ENCODE results near the gene NHS. TPM values are rescaled to one million over a fixed set of nuclear protein-coding genes. Genes with fewer than 3 reads are reported as not detected.

NHS gene
- 6.8 and 7.3 TPM in 2 replicates for total RNA-seq

DNA sequence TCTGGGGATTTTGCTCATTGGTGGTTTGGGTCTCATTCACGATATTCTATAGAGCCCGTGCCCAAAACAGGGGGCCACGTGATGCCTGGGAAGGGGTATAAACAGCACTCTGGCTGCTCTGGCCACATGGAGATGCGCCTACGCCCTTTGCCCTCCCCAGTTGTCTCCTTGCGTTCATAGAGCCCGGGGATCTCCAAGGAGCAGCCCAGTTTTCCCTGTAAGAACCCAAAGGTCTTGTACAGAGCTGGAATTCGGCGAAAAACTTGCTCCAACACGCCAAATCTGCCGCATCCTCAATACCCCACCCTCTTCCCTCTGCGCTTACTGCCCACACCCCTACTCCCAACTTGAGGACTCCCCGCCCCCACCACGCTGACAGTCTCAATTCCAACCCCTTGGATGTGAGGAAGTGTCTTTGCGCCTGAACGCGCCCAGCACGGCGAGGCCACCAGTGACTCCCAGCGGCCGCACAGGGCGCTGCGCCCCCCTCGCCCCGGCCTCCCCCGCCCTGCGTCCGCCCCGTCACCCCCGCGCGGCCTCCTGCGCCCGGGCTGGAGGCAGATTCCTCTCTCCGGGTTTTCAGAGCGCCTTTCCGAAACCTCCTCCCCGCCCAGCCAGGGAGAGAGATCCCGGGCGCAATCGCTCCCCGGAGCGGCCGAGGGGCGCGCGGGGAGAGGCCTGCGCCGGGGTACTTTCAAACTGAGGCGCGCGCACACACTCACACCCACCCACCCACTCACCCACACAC, at the start of gene NHS:
Gene NHS (plus strand): TSS at position 582 of the 748 bp plus-strand sequence. CDS start 558 bp downstream, outside the sequence.
- Mint-ChIP-seq H3K27me3 (peaks cover 32% of the 10 kb centered on the region), H3K27ac (no peak within 1 kb of the TSS), H3K9me3 (no peaks in the 10 kb centered on the region), H3K4me1 (peaks cover 2% of the 10 kb centered on the region), H3K36me3 (ENCODE audit: low read depth) (no peaks in the 10 kb centered on the region), H3K4me3 (no peak within 1 kb of the TSS)
- intact Hi-C loops (cut with micrococcal nuclease) = no loop called here
- no peak for DNase-seq

- Mint-ChIP-seq H3K27me3 (no peaks in the 10 kb centered on the region), H3K9me3 (no peaks in the 10 kb centered on the region), H3K4me3 (no peak overlapping the region), H3K27ac (no peak overlapping the region), H3K36me3 (ENCODE audit: low read depth) (no peaks in the 10 kb centered on the region), H3K4me1 (no peaks in the 10 kb centered on the region)
- DNase-seq = no peak
- intact Hi-C loops (cut with micrococcal nuclease) = no loop called here
Measured at GRCh38 chrX:17328837-17329236, 46.2 kb upstream of the NHS start.

DNA sequence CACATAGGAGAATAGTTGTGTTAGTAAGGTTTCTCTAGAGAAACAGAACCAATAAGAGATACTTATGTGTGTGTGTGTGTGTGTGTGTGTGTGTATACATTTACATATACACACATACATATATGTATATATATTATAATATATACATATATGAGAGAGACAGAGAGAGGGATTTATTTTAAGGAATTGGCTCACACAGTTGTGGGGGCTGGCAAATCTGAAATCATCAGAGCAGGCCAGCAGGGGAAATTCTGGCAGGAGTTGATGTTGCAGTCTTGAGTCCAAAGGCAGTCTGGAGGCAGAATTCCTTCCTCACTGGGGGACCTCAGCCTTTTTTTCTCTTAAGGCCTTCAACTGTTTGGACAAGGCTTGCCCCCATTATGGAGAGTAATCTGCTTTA, 38.6 kb upstream of the NHS start:
- H3K4me1 Mint-ChIP-seq = no peaks in the 10 kb centered on the region

GRCh38 chrX:17355976-17356375, 19.0 kb upstream of the NHS start:
- intact Hi-C loops (cut with micrococcal nuclease) = no loop called here
- H3K36me3 Mint-ChIP-seq (ENCODE audit: low read depth) = no peaks in the 10 kb centered on the region
- no peak overlapping the region for H3K27ac Mint-ChIP-seq
- H3K4me3 Mint-ChIP-seq = no peak overlapping the region
- H3K27me3 Mint-ChIP-seq = no peaks in the 10 kb centered on the region
- H3K9me3 Mint-ChIP-seq = no peaks in the 10 kb centered on the region
- no peaks in the 10 kb centered on the region for H3K4me1 Mint-ChIP-seq
- DNase-seq = no peak

More for the DNA sequence above, 38.6 kb upstream of the NHS start:
- no peaks in the 10 kb centered on the region for H3K9me3 Mint-ChIP-seq
- no peak for DNase-seq
- no peak overlapping the region for H3K27ac Mint-ChIP-seq
- no peaks in the 10 kb centered on the region for H3K36me3 Mint-ChIP-seq (ENCODE audit: low read depth)
- no peaks in the 10 kb centered on the region for H3K27me3 Mint-ChIP-seq
- no peak overlapping the region for H3K4me3 Mint-ChIP-seq
- intact Hi-C loops (cut with micrococcal nuclease) = no loop called here

- intact Hi-C loops (cut with micrococcal nuclease) = no loop called here
Measured at GRCh38 chrX:17359500-17359899, 15.5 kb upstream of the NHS start.

DNA sequence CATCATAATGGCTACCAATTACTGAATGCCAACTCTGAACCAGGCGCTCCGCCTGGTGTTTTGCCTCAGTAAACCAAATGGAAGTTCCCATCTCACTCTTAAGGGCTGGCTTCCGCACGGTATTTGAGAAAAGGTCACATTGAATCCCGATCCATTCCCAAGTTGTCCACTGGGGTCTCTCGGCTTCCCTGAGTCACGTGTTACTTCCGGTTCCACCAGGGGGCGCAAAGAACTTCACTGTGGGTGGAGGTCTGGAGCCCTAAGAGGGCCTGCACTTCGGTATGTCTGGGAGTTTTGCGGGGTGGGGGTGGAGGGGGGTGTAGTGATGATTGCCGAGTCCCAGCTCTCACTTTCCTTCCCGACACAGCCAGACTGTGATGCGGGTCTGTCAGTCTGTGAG, 13.4 kb upstream of the NHS start:
- Mint-ChIP-seq H3K4me3 (no peak overlapping the region), H3K27me3 (no peaks in the 10 kb centered on the region), H3K4me1 (no peaks in the 10 kb centered on the region), H3K27ac (no peak overlapping the region), H3K36me3 (ENCODE audit: low read depth) (no peaks in the 10 kb centered on the region), H3K9me3 (no peaks in the 10 kb centered on the region)
- no peak for DNase-seq
- intact Hi-C loops (cut with micrococcal nuclease) = no loop called here

More at GRCh38 chrX:17359500-17359899, 15.5 kb upstream of the NHS start:
- Mint-ChIP-seq H3K36me3 (ENCODE audit: low read depth) (no peaks in the 10 kb centered on the region), H3K27me3 (no peaks in the 10 kb centered on the region), H3K27ac (no peak overlapping the region), H3K4me3 (no peak overlapping the region), H3K4me1 (no peaks in the 10 kb centered on the region), H3K9me3 (no peaks in the 10 kb centered on the region)
- DNase-seq = no peak

DNA sequence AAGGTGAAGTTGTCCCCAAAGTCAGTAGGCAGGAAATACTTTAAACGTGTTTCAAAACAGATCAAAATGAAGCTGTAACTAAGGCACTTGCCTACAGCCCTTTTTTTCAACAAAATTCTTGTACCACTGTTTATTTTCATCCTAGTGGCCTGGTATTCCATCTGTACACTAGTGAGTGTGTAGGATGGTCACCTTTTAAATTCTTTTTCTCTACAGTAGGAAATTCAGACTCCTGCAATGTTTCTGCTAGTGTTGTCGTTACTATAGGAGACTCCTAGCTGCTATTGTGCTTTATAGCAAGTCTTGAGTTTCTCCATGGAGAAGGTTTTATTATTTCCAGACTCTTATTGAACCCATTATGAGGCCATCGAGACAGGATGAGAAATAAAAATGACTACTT, 7.0 kb upstream of the NHS start:
- no peak for DNase-seq
- no peaks in the 10 kb centered on the region for H3K36me3 Mint-ChIP-seq (ENCODE audit: low read depth)
- no peak overlapping the region for H3K27ac Mint-ChIP-seq
- no peak overlapping the region for H3K4me3 Mint-ChIP-seq
- H3K27me3 Mint-ChIP-seq = peaks cover 13% of the 10 kb centered on the region
- no peaks in the 10 kb centered on the region for H3K9me3 Mint-ChIP-seq
- intact Hi-C loops (cut with micrococcal nuclease) = no loop called here
- H3K4me1 Mint-ChIP-seq = no peaks in the 10 kb centered on the region

- DNase-seq = no peak
- no peak overlapping the region for H3K4me3 Mint-ChIP-seq
- H3K9me3 Mint-ChIP-seq = no peaks in the 10 kb centered on the region
- no peaks in the 10 kb centered on the region for H3K36me3 Mint-ChIP-seq (ENCODE audit: low read depth)
- H3K27me3 Mint-ChIP-seq = peaks cover 18% of the 10 kb centered on the region
- H3K27ac Mint-ChIP-seq = no peak overlapping the region
- intact Hi-C loops (cut with micrococcal nuclease) = no loop called here
- H3K4me1 Mint-ChIP-seq = no peaks in the 10 kb centered on the region
Measured at GRCh38 chrX:17369309-17369708, 5.7 kb upstream of the NHS start.

DNA sequence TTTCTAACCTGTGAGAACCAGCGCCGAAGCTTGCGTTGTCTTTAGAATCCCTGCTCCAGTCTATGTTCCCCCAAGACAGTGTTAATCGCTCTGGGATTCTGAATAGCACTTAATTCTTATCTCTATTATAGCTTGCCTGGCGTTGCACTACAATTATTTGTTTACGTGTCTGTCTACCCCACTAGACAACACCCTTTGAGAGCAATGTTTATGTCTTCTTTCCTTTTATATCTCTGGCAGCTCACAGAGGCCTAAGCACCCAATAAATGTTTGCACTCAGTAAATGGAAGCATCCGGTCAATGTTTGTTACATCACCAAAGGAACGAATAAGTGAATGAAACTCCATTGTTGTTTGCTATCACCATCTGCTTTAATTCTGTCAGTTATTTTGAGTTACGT, 4.8 kb upstream of the NHS start:
- intact Hi-C loops (cut with micrococcal nuclease) = no loop called here
- no peaks in the 10 kb centered on the region for H3K9me3 Mint-ChIP-seq
- H3K27ac Mint-ChIP-seq = no peak overlapping the region
- DNase-seq = no peak
- no peaks in the 10 kb centered on the region for H3K36me3 Mint-ChIP-seq (ENCODE audit: low read depth)
- no peaks in the 10 kb centered on the region for H3K4me1 Mint-ChIP-seq
- H3K4me3 Mint-ChIP-seq = no peak overlapping the region
- H3K27me3 Mint-ChIP-seq = peaks cover 23% of the 10 kb centered on the region

GRCh38 chrX:17372052-17372451, 2.9 kb upstream of the NHS start:
- no peaks in the 10 kb centered on the region for H3K36me3 Mint-ChIP-seq (ENCODE audit: low read depth)

GRCh38 chrX:17373337-17373736, 1.7 kb upstream of the NHS start:
- no peak for DNase-seq
- Mint-ChIP-seq H3K27me3 (peaks cover 33% of the 10 kb centered on the region), H3K27ac (no peak overlapping the region), H3K9me3 (no peaks in the 10 kb centered on the region), H3K4me3 (no peak overlapping the region), H3K36me3 (ENCODE audit: low read depth) (no peaks in the 10 kb centered on the region), H3K4me1 (peaks cover 2% of the 10 kb centered on the region)
- intact Hi-C loops (cut with micrococcal nuclease) = no loop called here

More at GRCh38 chrX:17372052-17372451, 2.9 kb upstream of the NHS start:
- H3K27ac Mint-ChIP-seq = no peak overlapping the region
- intact Hi-C loops (cut with micrococcal nuclease) = no loop called here
- H3K4me3 Mint-ChIP-seq = no peak overlapping the region
- peaks cover 25% of the 10 kb centered on the region for H3K27me3 Mint-ChIP-seq
- no peak for DNase-seq
- H3K9me3 Mint-ChIP-seq = no peaks in the 10 kb centered on the region
- no peaks in the 10 kb centered on the region for H3K4me1 Mint-ChIP-seq

DNA sequence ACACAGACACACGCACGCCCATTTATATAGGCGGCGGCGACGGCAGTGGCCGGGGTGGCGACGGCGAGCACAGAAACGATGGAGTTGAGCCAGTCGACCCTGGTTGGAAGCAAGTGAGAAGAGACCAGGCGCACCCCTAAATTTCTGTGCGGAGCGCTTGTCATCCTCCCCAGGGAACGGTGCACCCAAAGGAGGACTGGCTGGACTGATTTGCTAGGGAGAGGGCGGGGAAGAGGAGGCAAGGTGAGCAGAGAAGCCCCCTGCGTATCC, 302 bp downstream of the NHS start:
- peaks cover 29% of the 10 kb centered on the region for H3K27me3 Mint-ChIP-seq
- intact Hi-C loops (cut with micrococcal nuclease) = no loop called here
- H3K4me3 Mint-ChIP-seq = no peak overlapping the region
- no peak for DNase-seq
- no peaks in the 10 kb centered on the region for H3K36me3 Mint-ChIP-seq (ENCODE audit: low read depth)
- H3K27ac Mint-ChIP-seq = no peak overlapping the region
- H3K4me1 Mint-ChIP-seq = peaks cover 2% of the 10 kb centered on the region
- H3K9me3 Mint-ChIP-seq = no peaks in the 10 kb centered on the region

DNA sequence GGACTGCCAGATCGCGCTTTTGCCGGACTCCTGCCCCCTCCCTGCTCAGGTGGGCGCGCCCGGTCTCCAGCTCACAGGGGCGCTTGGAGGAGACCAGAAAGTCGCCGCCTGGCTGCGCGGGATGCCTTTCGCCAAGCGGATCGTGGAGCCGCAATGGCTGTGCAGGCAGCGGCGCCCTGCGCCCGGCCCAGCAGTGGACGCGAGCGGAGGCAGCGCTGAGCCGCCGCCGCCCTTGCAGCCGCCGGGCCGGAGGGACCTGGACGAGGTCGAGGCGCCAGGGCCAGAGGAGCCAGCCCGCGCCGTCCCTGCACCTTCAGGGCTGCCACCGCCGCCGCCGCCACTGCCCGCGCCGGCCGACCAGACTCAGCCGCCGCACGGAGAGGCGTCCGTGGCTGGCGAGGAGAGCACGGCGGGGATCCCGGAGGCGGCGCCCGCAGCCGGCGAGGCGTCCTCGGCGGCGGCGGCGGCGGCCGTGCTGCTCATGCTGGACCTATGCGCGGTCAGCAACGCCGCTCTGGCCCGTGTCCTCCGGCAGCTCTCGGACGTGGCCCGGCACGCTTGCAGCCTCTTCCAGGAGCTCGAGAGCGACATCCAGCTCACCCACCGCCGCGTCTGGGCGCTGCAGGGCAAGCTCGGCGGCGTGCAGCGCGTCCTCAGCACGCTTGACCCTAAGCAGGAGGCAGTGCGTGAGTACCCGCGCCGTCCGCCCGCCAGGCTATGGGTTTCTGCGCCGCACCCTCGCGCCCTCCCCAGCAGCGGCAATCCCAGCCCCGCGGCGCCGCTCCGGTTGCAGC, 834 bp downstream of the NHS start:
- Mint-ChIP-seq H3K4me3 (no peak overlapping the region), H3K27me3 (peaks cover 30% of the 10 kb centered on the region), H3K9me3 (no peaks in the 10 kb centered on the region), H3K36me3 (ENCODE audit: low read depth) (no peaks in the 10 kb centered on the region), H3K4me1 (peaks cover 2% of the 10 kb centered on the region), H3K27ac (no peak overlapping the region)
- intact Hi-C loops (cut with micrococcal nuclease) = no loop called here
- no peak for DNase-seq

DNA sequence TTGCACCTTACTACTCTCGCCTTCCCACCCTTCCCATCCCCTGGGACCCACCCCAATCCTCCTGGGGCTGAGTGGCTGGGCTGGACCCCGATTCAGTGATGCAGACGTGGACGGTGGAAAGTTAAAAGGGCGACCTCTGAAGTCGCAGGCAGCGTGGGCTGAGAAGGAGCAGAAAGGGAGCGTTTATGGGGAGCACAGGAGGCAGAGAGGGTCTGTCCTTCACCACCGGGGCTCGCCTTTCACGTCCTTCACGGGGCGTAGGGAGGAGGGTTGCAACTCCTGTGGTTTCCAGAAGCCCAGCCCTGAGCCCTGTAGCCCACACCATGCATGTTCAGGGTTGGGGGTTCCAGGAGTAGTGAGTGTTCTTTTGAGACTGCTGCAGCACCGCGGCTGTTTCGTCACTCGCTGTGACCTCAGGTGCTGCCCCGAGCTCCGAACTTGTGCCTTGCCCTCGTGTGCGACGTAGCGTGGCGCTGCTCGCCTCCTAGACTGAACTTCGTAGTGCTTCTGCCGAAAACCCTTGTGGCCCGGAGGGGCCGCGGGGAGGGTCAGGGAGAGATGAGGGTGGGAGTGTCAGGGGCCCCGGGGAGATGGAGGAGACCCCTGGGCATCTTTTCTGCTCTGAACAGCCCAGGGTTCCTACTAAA, 1.6 kb downstream of the NHS start:
- Mint-ChIP-seq H3K36me3 (ENCODE audit: low read depth) (no peaks in the 10 kb centered on the region), H3K27me3 (peaks cover 31% of the 10 kb centered on the region), H3K4me3 (no peak overlapping the region), H3K9me3 (no peaks in the 10 kb centered on the region), H3K27ac (no peak overlapping the region), H3K4me1 (peaks cover 2% of the 10 kb centered on the region)
- no peak for DNase-seq
- intact Hi-C loops (cut with micrococcal nuclease) = no loop called here
